GM10248 (cell line): ENCODE results near the gene PREPL.

ENCODE experiments used
- CTCF ChIA-PET: fragments of 300-600 bp; sonication (Branson Sonifier 250); formaldehyde crosslinking; extraction: SDS; loops from one replicate; lab custom pipeline; 2021; ENCODE audit warnings: antibody characterized with exemption; lab: Yijun Ruan, JAX
- POLR2A ChIA-PET: fragments of 350-650 bp; sonication (Branson Sonifier 250); formaldehyde crosslinking; extraction: SDS; loops from one replicate; lab custom pipeline; 2020; ENCODE audit warnings: antibody characterized with exemption; lab: Yijun Ruan, JAX
- DNase-seq: peaks from one replicate; pipeline ENCODE4 v3.0.0; 2012; ENCODE audit errors: extremely low spot score
- CTCF ChIP-seq: IDR thresholded peaks from 2 replicates; pipeline ENCODE4 v1.5.1; 2012; ENCODE audit warnings: mild to moderate bottlenecking, low read depth; ENCODE audit errors: extremely low read depth, missing control alignments, control extremely low read depth

The PREPL gene

GRCh38 chr2:44325897-44326296, 35.4 kb downstream of the PREPL start:
- ChIA-PET CTCF (no interaction called here), POLR2A (no interaction called here)

DNA sequence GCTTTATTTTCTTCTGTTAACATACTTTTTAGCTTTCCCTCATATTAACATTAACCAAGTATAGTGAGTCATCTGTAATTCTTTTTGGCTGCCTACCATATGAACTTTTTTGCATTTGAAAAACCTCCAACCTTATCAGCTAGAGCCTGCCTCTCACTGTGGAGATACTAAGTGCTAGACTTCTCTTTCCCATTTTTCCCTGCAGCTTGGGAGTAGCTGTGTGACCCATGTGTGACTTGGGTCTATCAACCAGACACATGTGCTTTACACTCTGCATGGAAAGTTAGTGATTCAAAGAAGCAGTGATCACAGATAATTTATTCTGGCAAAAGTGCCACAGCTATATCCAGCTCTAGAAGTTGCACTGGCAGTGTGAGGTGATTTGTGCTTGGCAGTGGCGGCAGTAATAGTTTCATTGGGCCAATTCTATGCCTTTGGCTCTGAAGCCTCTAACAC, 36.3 kb downstream of the PREPL start:
- ChIA-PET POLR2A (no interaction called here), CTCF (interaction anchor here (0.7 to 1.2 kb wide), 4 partner anchors 13 to 238 kb away, joined by 3 to 4 read pairs (median 3); no protein-coding TSS in a partner anchor)
- no peak for TF ChIP-seq CTCF
- no peak for DNase-seq

More at GRCh38 chr2:44325897-44326296, 35.4 kb downstream of the PREPL start:
- no peak for DNase-seq
- no peak for TF ChIP-seq CTCF

- no peak for TF ChIP-seq CTCF
- ChIA-PET POLR2A (no interaction called here), CTCF (interaction anchor here (1.8 to 2.1 kb wide), 2 partner anchors 18 to 20 kb away, joined by 6 read pairs; no protein-coding TSS in a partner anchor)
- DNase-seq = no peak
These were observed 39.9 kb downstream of the PREPL start for GRCh38 chr2:44321360-44321759.

- ChIA-PET POLR2A (no interaction called here), CTCF (interaction anchor here (0.8 to 2.1 kb wide), 4 partner anchors 9 to 19 kb away, joined by 3 to 6 read pairs (median 5); no protein-coding TSS in a partner anchor)
- no peak for DNase-seq
- no peak for TF ChIP-seq CTCF
These were observed 40.5 kb downstream of the PREPL start for GRCh38 chr2:44320832-44321231.

DNA sequence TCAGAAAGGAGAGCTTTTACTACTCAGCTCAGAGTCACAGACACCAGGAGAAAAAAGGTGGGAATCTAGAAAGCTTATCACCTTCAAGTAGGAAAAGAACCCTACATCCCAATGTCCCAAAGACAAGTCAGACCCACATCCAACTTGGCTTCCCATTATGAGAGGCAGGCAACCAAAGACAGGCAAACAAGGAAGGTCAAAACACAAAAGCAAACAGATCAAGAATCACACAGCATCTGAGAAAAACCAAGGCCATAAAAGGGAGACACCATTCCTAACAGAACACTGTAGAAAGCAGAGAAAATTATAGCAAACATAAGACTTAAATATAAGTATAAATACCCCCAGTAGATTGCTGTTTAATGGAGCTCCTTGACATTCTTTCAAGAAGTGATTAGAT, 45.3 kb downstream of the PREPL start:
- no peak for TF ChIP-seq CTCF
- ChIA-PET CTCF (interaction anchor here (0.6 to 1.3 kb wide), 3 partner anchors 21 to 57 kb away, joined by 3 to 4 read pairs (median 4); no protein-coding TSS in a partner anchor), POLR2A (no interaction called here)
- no peak for DNase-seq

- ChIA-PET POLR2A (no interaction called here), CTCF (interaction anchor here (0.7 to 1.5 kb wide), 3 partner anchors 9 to 165 kb away, joined by 3 to 4 read pairs (median 3); no protein-coding TSS in a partner anchor)
- DNase-seq = no peak
These were observed 46.9 kb downstream of the PREPL start for GRCh38 chr2:44314362-44314761.

More at GRCh38 chr2:44314362-44314761, 46.9 kb downstream of the PREPL start:
- TF ChIP-seq CTCF = no peak
